Activated naive CD4-positive, alpha-beta T cell treated with anti-CD3 and anti-CD28 coated beads, Interleukin-2, amount 50 U/mL, for 24 hours (primary cell): Measurements from ENCODE around the gene LRRK1.

Experiments
- H3K27ac Mint-ChIP-seq: one replicate; pipeline ENCODE4 v1.8.0; 2021; ENCODE audit warnings: mild to moderate bottlenecking, mixed read lengths
- H3K27me3 Mint-ChIP-seq: one replicate; pipeline ENCODE4 v1.8.0; 2021; ENCODE audit warnings: mixed read lengths
- H3K36me3 Mint-ChIP-seq: one replicate; pipeline ENCODE4 v1.8.0; 2021; ENCODE audit warnings: mixed read lengths
- H3K4me1 Mint-ChIP-seq: one replicate; pipeline ENCODE4 v1.8.0; 2021; ENCODE audit warnings: mixed read lengths
- H3K4me3 Mint-ChIP-seq: one replicate; pipeline ENCODE4 v1.8.0; 2021; ENCODE audit warnings: mild to moderate bottlenecking, mixed read lengths
- H3K9me3 Mint-ChIP-seq: one replicate; pipeline ENCODE4 v1.8.0; 2021; ENCODE audit warnings: mixed read lengths

Gene LRRK1

DNA sequence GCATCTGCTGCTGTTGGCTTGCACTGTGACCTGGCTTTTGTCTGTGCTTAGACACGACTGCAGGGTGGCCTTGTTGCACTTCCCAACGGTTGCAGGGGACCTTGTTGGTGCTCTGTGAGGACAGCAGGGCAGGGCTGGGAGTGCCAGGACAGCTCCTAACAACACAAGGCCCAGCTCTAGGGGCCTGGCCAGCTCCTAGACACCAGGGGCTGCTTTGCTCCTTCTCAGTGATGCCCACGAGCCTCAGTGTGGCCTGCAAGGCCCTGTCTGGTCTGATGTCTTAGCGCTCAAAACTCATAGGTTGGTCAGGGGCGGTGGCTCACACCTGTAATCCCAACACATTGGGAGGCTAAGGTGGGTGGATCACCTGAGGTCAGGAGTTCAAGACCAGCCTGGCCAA, 183.6 kb downstream of the LRRK1 start:
- Mint-ChIP-seq H3K36me3 (no peaks in the 10 kb centered on the region), H3K9me3 (peaks cover 5% of the 10 kb centered on the region), H3K4me3 (no peak overlapping the region), H3K4me1 (no peaks in the 10 kb centered on the region), H3K27me3 (no peaks in the 10 kb centered on the region), H3K27ac (no peak overlapping the region)

DNA sequence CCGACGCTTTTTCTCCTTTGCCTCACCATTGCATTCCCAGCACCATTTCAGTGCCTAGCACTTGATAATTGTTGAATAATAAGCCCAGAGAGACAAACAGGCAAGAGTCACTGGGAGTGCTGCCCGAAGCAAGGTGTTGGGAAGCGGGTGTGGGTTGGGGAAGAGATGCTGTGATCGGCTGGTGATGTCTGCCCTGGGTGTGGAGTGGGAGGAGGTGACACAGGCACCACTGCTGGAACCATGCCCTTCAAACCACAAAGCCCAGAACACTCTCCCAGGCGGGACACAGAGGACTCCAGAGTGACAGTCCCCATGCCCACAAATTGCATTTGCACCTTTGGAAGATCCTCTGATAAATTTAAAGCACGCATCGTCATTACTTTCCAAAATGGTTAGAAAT, 184.4 kb downstream of the LRRK1 start:
- Mint-ChIP-seq H3K27ac (no peak overlapping the region), H3K27me3 (no peaks in the 10 kb centered on the region), H3K9me3 (peaks cover 5% of the 10 kb centered on the region), H3K4me3 (no peak overlapping the region), H3K4me1 (no peaks in the 10 kb centered on the region), H3K36me3 (no peaks in the 10 kb centered on the region)

DNA sequence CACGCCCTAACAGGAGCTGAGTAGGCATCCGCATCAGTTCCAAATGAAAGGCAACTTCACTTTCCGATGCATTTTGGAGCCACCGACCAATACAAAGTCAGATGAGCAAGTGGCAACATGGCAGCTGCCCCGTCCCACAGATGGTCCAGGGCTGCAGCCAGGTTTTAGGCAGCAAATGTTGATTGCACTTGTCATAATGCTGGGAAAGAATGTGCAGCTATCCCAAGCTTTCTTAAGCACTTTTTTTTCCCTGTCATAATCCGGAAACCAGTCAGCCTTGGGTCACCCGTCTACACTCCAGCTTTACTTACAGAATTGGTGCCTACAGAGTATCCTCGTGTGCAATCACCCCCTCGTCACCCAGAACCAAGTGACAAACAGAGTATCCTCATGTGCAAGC, 185.0 kb downstream of the LRRK1 start:
- Mint-ChIP-seq H3K4me1 (no peaks in the 10 kb centered on the region), H3K36me3 (no peaks in the 10 kb centered on the region), H3K4me3 (no peak overlapping the region), H3K27ac (no peak overlapping the region), H3K9me3 (peaks cover 5% of the 10 kb centered on the region), H3K27me3 (no peaks in the 10 kb centered on the region)

DNA sequence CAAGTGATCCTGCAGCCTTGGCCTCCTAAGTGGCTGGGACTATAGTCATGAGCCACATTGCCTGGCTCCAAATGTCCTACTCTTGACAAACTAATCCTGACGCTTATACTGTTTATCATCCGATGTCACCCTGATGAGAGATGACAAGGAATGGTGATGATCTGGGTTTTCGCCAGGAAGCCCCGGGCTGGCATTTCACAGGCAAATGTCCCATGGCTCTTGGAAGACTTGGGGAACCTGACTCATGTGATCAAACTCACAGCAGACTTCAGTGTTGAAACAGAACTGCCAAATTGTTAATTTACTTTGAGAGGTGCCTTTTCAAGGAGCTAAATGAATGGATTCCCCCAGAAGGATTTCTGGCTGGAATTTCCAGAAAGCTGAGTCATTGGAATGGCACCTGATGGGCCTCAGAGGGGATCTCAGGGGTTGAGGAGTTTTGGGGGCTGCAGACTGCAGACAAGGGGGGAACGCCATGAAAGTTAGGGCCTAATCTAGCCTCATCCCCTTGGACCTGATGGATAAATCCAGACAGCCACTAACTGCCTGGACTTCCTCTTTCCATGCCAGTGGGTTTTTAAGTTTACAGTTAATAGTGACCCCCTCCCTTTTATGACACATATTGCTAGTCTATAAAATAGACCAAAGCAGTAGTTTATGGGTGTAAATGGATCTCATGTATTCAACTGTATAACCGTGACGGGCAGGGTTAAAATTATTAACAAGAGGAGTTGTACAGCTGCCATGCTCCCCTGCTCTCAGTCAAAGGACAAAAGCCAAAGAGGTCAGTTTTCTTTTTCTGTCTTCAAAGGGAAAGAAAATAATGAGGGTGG, 186.1 kb downstream of the LRRK1 start:
- Mint-ChIP-seq H3K4me1 (no peaks in the 10 kb centered on the region), H3K27ac (no peak overlapping the region), H3K9me3 (peaks cover 5% of the 10 kb centered on the region), H3K27me3 (no peaks in the 10 kb centered on the region), H3K4me3 (no peak overlapping the region), H3K36me3 (no peaks in the 10 kb centered on the region)

DNA sequence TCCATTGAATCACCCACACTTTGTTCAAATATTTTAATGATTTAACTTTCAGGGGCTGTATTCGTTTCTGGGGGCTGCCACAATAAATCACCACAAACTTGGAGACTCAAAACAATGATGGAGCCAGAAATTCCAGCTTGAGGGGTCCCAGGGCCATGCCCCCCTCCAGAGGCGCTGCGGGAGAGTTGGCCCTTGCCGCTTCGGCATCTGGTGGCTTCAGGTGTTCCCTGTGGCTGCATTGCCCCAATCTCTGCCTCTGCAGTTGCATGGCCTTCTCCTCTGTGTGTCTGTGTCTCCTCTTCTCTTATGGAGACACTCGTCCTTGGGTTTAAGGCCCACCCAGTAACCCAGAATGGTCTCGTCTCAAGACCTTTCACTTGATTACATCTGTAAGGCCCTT, 187.9 kb downstream of the LRRK1 start:
- H3K4me1 Mint-ChIP-seq: no peaks in the 10 kb centered on the region
- no peaks in the 10 kb centered on the region for H3K9me3 Mint-ChIP-seq
- H3K27me3 Mint-ChIP-seq: no peaks in the 10 kb centered on the region
- no peaks in the 10 kb centered on the region for H3K36me3 Mint-ChIP-seq
- H3K27ac Mint-ChIP-seq: no peak overlapping the region
- H3K4me3 Mint-ChIP-seq: no peak overlapping the region

DNA sequence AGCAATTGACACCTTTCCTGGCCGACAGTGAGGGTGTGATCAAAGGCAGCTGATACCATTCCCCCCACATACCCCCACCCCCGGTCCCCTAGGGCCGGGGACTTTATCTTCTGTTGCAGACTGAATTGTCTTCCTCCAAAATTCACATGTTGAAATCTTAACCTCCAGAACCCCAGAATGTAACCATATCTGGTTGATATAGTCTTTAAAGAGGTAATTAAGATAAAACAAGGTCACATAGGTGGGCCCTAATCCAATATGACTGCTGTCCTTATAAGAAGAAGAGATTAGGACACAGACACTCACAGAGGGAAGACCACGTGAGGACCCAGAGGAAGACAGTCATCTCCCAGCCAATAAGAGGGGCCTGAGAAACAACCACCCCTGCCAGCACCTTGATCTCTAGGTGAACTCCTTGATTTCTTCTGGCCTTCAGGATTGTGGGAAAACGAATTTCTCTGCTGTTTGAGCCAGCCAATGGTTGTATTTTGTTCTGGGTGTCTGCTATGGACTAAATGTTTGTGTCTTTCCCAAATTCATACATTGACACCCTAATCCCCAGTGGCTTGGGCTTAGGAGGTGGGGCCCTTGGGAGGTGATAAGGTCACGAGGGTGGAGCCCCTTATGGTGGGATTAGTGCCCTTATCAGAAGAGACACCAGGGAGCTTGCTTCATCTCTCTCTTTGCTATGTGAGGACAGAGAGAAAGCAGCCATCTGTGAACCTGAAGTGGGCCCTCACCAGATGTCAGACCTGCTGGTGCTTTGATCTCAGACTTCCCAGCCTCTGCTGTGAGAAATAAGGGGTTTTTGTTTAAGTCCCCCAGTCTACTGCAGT, 188.7 kb downstream of the LRRK1 start:
- no peaks in the 10 kb centered on the region for H3K4me1 Mint-ChIP-seq
- H3K4me3 Mint-ChIP-seq: no peak overlapping the region
- H3K27ac Mint-ChIP-seq: no peak overlapping the region
- H3K36me3 Mint-ChIP-seq: no peaks in the 10 kb centered on the region
- no peaks in the 10 kb centered on the region for H3K27me3 Mint-ChIP-seq
- H3K9me3 Mint-ChIP-seq: no peaks in the 10 kb centered on the region

DNA sequence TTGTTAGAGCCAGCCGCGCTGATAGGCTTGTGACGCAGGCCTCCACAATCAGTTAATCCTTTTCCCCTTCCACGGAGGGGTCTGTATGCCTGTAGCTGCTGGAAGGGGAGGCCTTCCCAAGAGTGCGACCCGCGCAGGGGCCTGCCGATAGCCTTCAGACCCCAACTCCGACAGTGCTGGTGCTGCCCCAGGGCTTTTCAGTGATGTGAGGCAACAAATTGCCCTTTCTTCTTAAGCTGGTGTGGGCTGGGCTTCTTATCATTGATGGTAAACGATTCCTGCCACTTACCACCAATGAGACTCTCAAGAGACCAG, 189.3 kb downstream of the LRRK1 start:
- H3K36me3 Mint-ChIP-seq: no peaks in the 10 kb centered on the region
- no peaks in the 10 kb centered on the region for H3K9me3 Mint-ChIP-seq
- H3K4me3 Mint-ChIP-seq: no peak overlapping the region
- H3K27ac Mint-ChIP-seq: no peak overlapping the region
- no peaks in the 10 kb centered on the region for H3K27me3 Mint-ChIP-seq
- H3K4me1 Mint-ChIP-seq: no peaks in the 10 kb centered on the region

DNA sequence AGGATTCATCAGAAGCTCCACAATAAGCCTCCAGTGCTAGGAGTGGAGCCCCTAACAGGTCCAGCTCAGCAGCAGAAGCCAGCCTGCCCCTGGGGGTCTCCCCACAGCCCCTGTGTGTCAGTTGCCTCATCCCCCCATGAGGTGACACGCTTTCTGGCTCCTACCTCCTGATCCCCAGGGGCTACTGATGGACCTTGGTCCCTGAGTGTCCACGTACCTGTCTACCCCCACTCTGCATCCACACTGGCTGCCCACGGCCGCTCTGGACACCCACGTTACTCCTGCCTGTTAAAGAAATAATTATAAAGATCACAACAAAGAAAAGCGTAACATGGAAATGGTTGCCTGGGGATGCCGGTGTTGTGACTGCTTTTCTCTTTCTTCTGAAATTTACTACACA, 189.6 kb downstream of the LRRK1 start:
- no peaks in the 10 kb centered on the region for H3K36me3 Mint-ChIP-seq

DNA sequence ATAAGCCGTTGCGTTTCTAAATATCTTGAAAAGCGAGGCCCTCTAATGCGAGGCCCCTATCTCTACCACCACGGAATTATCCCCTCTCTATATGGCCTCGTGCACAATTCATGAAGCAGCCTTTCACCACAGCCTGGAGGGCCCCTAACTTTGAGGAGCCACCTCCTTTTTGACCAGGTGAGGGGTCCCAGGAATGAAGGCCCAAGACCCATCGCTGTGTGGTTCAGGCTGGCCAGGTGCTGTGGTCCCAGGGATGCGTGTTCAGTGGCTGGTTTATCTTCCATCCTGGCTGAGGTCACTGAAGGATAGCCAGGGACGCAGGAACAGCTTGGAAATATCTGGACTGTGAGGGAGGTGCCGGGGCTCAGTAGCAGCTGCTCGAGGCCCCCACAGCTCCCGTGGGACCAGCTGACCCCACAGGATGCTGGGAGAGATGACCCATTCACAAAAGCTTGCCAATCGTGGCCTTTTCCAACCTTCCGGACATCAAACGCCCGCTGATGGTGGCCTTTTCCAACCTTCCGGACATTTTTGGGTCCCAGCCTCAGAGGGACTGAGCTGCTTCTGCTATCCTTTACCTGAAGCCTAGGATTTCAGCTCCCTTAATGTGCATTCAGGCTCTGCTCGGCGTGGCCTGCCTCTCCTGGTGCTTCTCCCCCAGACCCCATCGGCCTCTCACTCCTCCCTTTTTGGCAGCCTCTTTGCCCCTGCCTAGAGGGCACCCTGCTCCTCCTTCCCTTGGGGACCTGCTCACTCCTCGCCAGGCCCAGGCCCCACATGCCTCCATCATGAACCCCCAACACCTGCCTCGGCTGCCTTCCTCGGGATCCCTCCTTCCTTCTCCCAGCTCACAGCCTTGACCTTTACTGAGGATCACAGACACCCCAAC, 191.8 kb downstream of the LRRK1 start:
- no peak overlapping the region for H3K27ac Mint-ChIP-seq
- H3K9me3 Mint-ChIP-seq: no peaks in the 10 kb centered on the region
- no peaks in the 10 kb centered on the region for H3K4me1 Mint-ChIP-seq
- no peaks in the 10 kb centered on the region for H3K27me3 Mint-ChIP-seq
- H3K36me3 Mint-ChIP-seq: no peaks in the 10 kb centered on the region
- no peak overlapping the region for H3K4me3 Mint-ChIP-seq

More for the DNA sequence above, 189.6 kb downstream of the LRRK1 start:
- Mint-ChIP-seq H3K9me3 (no peaks in the 10 kb centered on the region), H3K4me1 (no peaks in the 10 kb centered on the region), H3K27ac (no peak overlapping the region), H3K27me3 (no peaks in the 10 kb centered on the region), H3K4me3 (no peak overlapping the region)

DNA sequence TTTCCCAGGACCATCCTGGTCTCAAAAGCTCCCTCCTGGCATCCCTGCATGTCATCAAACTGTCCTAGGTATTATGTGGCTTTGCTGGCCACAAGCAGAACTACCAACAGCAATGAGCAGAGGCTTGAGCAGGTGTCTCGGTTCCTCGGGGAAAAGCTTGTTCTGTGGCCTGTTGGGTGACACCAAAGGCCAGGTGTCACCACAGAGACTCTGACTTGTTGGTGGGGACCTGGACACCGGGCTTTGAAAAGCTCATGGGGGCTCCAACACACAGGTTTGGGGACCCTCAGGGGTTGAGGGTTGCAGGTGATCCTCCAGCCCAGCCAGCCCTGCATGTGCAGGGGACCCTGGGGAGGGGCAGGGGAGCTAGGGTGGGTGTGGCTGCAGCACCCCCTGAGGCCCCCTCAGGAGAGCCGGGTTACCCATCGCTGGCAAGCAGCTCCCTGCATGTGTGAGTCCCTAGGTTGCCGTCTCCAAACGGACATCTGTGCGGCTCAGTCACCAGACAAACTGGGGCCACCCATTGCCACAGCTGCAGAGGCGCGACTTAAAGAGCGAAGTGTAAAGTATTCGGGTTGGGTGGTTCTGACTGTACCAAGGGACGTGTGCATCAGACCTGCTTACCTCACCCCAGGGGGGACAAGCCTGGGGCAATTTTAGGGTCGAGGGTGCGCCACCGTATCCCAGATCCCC, 192.6 kb downstream of the LRRK1 start:
- no peaks in the 10 kb centered on the region for H3K27me3 Mint-ChIP-seq
- no peak overlapping the region for H3K4me3 Mint-ChIP-seq
- H3K4me1 Mint-ChIP-seq: no peaks in the 10 kb centered on the region
- no peaks in the 10 kb centered on the region for H3K9me3 Mint-ChIP-seq
- no peaks in the 10 kb centered on the region for H3K36me3 Mint-ChIP-seq
- no peak overlapping the region for H3K27ac Mint-ChIP-seq

DNA sequence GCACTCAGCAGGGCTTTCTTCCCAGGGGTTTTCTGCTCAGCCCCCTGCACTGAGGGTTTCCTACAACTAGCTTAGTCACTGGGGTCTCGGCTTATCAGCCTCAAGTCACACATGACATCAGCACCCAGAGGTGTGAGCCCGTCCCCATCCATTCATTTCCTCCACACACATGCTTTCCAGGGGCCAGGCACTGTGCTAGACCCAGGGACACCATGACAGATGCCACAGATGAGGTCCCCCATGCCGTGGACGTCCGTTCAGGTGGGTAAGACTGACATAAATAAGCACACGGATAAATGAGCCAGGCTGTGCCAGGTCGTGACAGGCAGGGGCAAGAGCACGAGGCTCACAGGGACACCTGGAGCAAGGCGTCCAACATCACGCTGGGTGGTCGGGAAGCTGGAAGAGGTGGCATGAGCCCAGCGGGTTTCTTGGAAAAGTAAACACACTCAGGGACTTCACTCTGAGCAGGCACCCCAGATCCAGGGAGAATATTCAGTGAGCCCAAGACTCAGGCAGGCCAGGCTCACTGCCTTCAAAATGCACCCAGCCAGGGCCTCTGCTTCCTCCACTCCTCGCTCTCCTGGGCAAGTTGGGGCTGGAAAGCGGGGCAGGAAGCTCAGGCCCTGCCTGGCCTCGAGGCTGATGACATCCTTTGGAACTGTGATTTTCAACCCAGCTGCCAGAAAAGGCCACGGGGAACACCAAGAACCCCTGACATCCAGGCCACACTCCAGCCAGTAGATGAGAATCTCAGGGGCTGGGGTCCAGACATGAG, 193.4 kb downstream of the LRRK1 start:
- no peaks in the 10 kb centered on the region for H3K4me1 Mint-ChIP-seq
- no peaks in the 10 kb centered on the region for H3K27me3 Mint-ChIP-seq
- no peaks in the 10 kb centered on the region for H3K36me3 Mint-ChIP-seq
- H3K27ac Mint-ChIP-seq: no peak overlapping the region
- no peak overlapping the region for H3K4me3 Mint-ChIP-seq
- H3K9me3 Mint-ChIP-seq: no peaks in the 10 kb centered on the region

DNA sequence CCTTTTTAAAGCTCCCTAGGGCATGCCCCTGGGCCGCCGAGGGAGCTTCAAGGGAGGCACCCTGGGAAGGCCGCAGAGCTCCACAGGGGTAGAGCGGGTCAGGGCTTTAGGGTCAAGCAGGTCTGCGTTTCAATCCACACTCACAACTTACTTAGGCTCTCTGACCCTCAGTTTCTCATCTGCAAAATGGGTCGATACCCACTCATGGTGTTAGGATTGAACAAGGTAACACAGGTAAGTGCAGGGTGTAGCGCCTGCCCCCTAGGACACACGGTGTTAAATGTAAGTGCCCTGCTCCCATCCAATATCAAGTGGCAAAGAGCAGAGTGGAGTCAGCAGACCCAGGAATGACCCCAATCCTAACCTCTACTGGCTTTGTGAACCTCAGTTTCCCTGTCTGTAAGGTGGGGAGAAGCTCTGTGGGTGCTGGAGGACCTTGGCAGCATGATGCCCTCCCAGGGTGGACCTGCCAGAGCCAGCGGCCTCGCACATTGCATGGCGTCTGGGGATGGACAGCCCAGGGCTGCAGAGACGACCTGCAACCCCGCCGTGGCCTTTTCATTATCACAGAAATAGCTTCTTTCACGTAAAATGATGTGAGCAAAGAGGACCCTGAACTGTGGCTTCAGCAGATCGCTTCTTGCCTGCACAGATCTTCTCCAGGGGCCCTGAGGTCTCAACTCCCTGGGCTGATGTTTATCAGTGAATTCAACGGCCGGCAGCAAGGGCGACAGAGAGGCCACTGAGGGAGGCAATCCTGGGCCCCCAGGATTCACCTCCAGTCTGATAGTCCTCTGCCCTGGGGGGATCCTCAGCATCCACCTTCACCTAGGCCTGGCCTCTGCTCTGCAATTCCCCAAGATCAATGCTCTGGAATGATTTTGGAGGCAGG, 194.2 kb downstream of the LRRK1 start:
- H3K27me3 Mint-ChIP-seq: no peaks in the 10 kb centered on the region
- no peak overlapping the region for H3K27ac Mint-ChIP-seq
- H3K36me3 Mint-ChIP-seq: no peaks in the 10 kb centered on the region
- H3K9me3 Mint-ChIP-seq: no peaks in the 10 kb centered on the region
- no peaks in the 10 kb centered on the region for H3K4me1 Mint-ChIP-seq
- no peak overlapping the region for H3K4me3 Mint-ChIP-seq

DNA sequence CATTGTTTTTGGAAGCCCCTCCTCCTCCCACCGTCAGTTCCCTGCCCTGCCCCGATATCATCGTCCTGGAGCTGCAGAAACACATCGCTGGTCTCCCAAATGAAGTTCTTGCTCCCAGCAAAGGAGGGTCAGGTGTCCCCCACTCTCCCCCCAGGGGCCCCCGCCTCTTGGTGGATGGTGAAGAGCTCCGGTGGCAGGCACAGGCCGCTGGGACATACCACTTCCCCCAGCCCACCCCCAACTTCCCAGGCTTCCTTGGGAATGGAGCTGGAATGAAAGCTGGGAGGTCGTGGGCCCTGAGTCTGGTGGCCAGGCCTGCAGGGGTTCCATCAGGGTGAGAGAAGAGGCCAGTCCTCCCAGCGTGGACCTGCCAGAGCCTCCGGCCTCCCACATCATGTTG, 195.0 kb downstream of the LRRK1 start:
- Mint-ChIP-seq H3K4me3 (no peak overlapping the region), H3K27ac (no peak overlapping the region), H3K27me3 (no peaks in the 10 kb centered on the region), H3K4me1 (no peaks in the 10 kb centered on the region), H3K9me3 (no peaks in the 10 kb centered on the region), H3K36me3 (no peaks in the 10 kb centered on the region)

DNA sequence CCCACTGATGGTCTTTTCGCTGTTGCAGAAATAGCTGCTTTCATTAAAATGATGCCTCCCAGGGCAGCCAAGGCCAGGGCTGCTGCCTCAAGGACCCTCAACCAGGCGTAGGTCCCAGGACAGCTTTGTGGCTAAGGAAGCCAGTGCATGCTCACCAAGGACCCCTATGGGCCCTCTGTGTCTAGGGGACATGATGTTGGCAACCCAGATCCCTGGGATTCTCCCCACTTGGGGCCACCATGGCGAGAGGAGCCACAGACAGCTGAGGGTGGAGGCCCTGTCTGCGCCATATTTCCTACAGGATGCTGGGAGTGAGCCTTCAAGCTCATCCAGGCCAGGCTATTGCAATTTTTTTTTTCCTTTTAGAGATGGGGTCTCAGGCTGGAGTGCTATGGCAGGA, 195.5 kb downstream of the LRRK1 start:
- Mint-ChIP-seq H3K27ac (no peak overlapping the region), H3K9me3 (no peaks in the 10 kb centered on the region), H3K36me3 (no peaks in the 10 kb centered on the region), H3K27me3 (no peaks in the 10 kb centered on the region), H3K4me3 (no peak overlapping the region), H3K4me1 (no peaks in the 10 kb centered on the region)
